HG02943 (cell line): Measurements from ENCODE around the gene ACYP1.

Experiments used
- ATAC-seq: cut with Tn5 transposase; IDR thresholded peaks from one replicate; pipeline ENCODE4 v1.9.1; 2021; ENCODE audit warnings: mild to moderate bottlenecking, low read depth, moderate library complexity; ENCODE audit not compliant: unreplicated experiment

The ACYP1 gene

GRCh38 chr14:75063491-75064204 is at the start of gene ACYP1:
Gene ACYP1 (minus strand): TSS chr14:75064024. CDS start chr14:75063553, 471 bp downstream.
- ATAC-seq: peak; percentile 90

- ATAC-seq: no peak
Measured at GRCh38 chr14:75109877-75110276, 46.1 kb upstream of the ACYP1 start.

GRCh38 chr14:75107186-75107585 is 43.4 kb upstream of the ACYP1 start:
- no peak for ATAC-seq

- no peak for ATAC-seq
Measured at GRCh38 chr14:75101491-75101890, 37.7 kb upstream of the ACYP1 start.

- no peak for ATAC-seq
Measured at GRCh38 chr14:75098682-75099081, 34.9 kb upstream of the ACYP1 start.

GRCh38 chr14:75098212-75098611 is 34.4 kb upstream of the ACYP1 start:
- ATAC-seq: no peak

GRCh38 chr14:75096959-75097358 is 33.1 kb upstream of the ACYP1 start:
- ATAC-seq: no peak

GRCh38 chr14:75095690-75096089 is 31.9 kb upstream of the ACYP1 start:
- no peak for ATAC-seq

GRCh38 chr14:75094896-75095295 is 31.1 kb upstream of the ACYP1 start:
- ATAC-seq: no peak

- ATAC-seq: no peak
Measured at GRCh38 chr14:75092698-75093097, 28.9 kb upstream of the ACYP1 start.

- no peak for ATAC-seq
Measured at GRCh38 chr14:75091251-75091650, 27.4 kb upstream of the ACYP1 start.

GRCh38 chr14:75090353-75090752 is 26.5 kb upstream of the ACYP1 start:
- no peak for ATAC-seq

GRCh38 chr14:75088566-75089373 is 24.9 kb upstream of the ACYP1 start:
- no peak for ATAC-seq

GRCh38 chr14:75088153-75088552 is 24.3 kb upstream of the ACYP1 start:
- ATAC-seq: no peak

GRCh38 chr14:75084513-75084912 is 20.7 kb upstream of the ACYP1 start:
- ATAC-seq: no peak

- ATAC-seq: no peak
Measured at GRCh38 chr14:75083271-75083670, 19.4 kb upstream of the ACYP1 start.

- no peak for ATAC-seq
Measured at GRCh38 chr14:75081660-75082229, 17.9 kb upstream of the ACYP1 start.

GRCh38 chr14:75079521-75079920 is 15.7 kb upstream of the ACYP1 start:
- ATAC-seq: no peak

- ATAC-seq: no peak
Measured at GRCh38 chr14:75077794-75078193, 14.0 kb upstream of the ACYP1 start.

GRCh38 chr14:75070383-75070782 is 6.6 kb upstream of the ACYP1 start:
- no peak for ATAC-seq

GRCh38 chr14:75069811-75070145 is 6.0 kb upstream of the ACYP1 start:
- ATAC-seq: no peak
